Activated CD4-positive, alpha-beta memory T cell treated with anti-CD3 and anti-CD28 coated beads, Interleukin-2, amount 10 ng/mL, durations not matched to agents 7 days and 5 days (primary cell): ENCODE measurements around the gene GSK3A. TPM values are rescaled to one million over a fixed set of nuclear protein-coding genes. Genes with fewer than 3 reads are reported as not detected.
"Not testable (repeated sequence)": the region's sequence is repeated elsewhere in the genome, so short reads cannot be mapped to it uniquely, and the experiment has no call there.

ENCODE experiments used
- CTCF ChIA-PET: fragments of 350-600 bp; sonication (Branson Sonifier 250); formaldehyde crosslinking; loops from one replicate; lab custom pipeline; 2021; ENCODE audit warnings: antibody characterized with exemption, inconsistent platforms; lab: Charles Lee
- POLR2A ChIA-PET: fragments of 350-600 bp; sonication (Branson Sonifier 250); formaldehyde crosslinking; loops from one replicate; lab custom pipeline; 2021; ENCODE audit warnings: antibody characterized with exemption; lab: Charles Lee
- DNase-seq: peaks from one replicate; pipeline ENCODE4 v3.0.0-alpha.2; 2020
- H3K27ac Mint-ChIP-seq: one replicate; pipeline ENCODE4 v1.8.0; 2021; ENCODE audit warnings: mild to moderate bottlenecking, mixed read lengths
- H3K27me3 Mint-ChIP-seq: one replicate; pipeline ENCODE4 v1.8.0; 2021; ENCODE audit warnings: mixed read lengths
- H3K36me3 Mint-ChIP-seq: one replicate; pipeline ENCODE4 v1.8.0; 2021; ENCODE audit warnings: low read depth, mixed read lengths
- H3K4me1 Mint-ChIP-seq: one replicate; pipeline ENCODE4 v1.8.0; 2021; ENCODE audit warnings: mixed read lengths
- H3K4me3 Mint-ChIP-seq: one replicate; pipeline ENCODE4 v1.8.0; 2021; ENCODE audit warnings: mild to moderate bottlenecking, mixed read lengths
- H3K9me3 Mint-ChIP-seq: one replicate; pipeline ENCODE4 v1.8.0; 2021; ENCODE audit warnings: mixed read lengths
- total RNA-seq, 2 experiments: library from RNA; stranded (reverse); gene quantifications; one replicate each; pipeline ENCODE4 v1.2.3, GENCODE V29; 2021

Gene GSK3A
- total RNA-seq, 2 experiments from 2014 or later, result 48.9 to 50.7 TPM

DNA sequence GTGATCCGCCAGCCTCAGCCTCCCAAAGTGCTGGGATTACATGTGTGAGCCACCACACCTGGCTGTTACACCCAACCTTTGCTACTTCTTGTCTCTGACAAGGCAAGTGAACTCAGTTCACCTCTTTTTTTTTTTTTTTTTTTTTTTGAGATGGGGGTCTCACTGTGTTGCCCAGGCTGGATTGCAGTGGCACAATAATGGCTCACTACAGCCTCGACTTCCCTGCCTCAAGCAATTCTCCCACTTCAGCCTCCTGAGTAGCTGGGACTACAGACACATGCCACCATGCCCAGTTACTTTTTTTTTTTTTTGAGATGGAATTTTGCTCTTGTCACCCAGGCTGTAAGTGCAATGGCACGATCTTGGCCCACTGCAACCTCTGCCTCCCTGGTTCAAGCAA lies 15.4 kb upstream of the GSK3A start:
- H3K9me3 Mint-ChIP-seq, POLR2A ChIA-PET, H3K36me3 Mint-ChIP-seq, H3K27ac Mint-ChIP-seq, DNase-seq, H3K4me3 Mint-ChIP-seq: not testable (repeated sequence)
- H3K27me3 Mint-ChIP-seq, result peaks cover 16% of the 10 kb centered on the region
- CTCF ChIA-PET, result interaction anchor here (0.9 to 1.2 kb wide), 3 partner anchors 9 to 21 kb away, joined by 3 to 7 read pairs (median 5); no protein-coding TSS in a partner anchor
- peaks cover 13% of the 10 kb centered on the region for H3K4me1 Mint-ChIP-seq

DNA sequence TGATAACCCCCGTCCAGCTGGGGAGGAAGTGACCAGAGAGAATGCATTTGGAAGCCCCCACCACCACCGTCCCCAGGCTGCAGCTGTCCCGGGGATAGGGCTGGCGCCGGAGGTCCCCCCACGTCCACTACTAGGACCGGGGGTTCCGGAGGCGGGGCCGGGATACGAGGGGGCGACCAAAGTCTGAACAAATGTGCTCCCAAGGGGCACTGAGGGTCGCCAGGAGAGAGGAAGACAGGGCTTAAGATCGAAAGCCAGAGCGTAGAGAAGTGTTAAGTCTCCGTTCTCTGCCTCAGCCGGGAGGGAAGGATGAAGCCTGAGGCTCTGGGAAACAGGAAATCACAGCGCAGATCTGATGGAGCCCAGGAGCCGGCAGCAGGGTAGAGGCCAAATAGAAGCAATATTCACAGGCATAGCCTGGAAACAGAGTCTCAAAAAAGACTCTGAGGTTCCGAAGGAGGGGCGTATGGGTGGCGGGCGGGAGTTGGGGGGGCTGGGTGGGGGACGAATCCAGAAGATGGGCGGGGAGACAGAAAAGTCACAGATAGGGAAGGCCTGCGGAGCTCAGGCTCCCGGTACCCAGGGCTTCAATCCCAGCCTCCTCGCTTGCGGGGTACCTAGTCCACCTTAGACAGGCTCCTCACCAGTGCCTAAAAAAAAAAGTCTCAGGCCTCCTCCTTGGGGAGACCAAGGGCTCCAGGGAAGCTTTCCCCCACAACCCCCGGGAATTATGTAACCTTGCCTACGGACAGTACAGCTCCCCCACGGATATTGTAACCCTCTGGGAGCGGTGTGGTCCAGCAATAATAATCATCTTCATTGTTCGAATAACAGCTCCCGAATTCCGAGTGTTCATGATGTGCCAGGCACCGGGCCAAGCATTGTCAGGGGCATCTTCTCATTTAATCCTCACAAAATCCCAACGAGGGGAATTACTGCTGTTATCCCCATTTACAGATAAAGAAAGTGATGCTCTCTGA lies 13.7 kb upstream of the GSK3A start:
- no peak for DNase-seq
- H3K27me3 Mint-ChIP-seq, result peaks cover 11% of the 10 kb centered on the region
- peak overlapping the region; percentile 72 for H3K4me3 Mint-ChIP-seq
- POLR2A ChIA-PET, result interaction anchor here (0.8 to 2.2 kb wide), 8 partner anchors 9 to 24 kb away, joined by 3 to 11 read pairs (median 4); partner anchors contain the start of genes CIC and GSK3A
- peaks cover 4% of the 10 kb centered on the region for H3K36me3 Mint-ChIP-seq
- CTCF ChIA-PET, result interaction anchor here (0.9 to 1.4 kb wide), 3 partner anchors 14 to 148 kb away, joined by 3 to 10 read pairs (median 4); no protein-coding TSS in a partner anchor
- H3K9me3 Mint-ChIP-seq, result no peaks in the 10 kb centered on the region
- H3K27ac Mint-ChIP-seq, result no peak overlapping the region
- H3K4me1 Mint-ChIP-seq, result peaks cover 26% of the 10 kb centered on the region

DNA sequence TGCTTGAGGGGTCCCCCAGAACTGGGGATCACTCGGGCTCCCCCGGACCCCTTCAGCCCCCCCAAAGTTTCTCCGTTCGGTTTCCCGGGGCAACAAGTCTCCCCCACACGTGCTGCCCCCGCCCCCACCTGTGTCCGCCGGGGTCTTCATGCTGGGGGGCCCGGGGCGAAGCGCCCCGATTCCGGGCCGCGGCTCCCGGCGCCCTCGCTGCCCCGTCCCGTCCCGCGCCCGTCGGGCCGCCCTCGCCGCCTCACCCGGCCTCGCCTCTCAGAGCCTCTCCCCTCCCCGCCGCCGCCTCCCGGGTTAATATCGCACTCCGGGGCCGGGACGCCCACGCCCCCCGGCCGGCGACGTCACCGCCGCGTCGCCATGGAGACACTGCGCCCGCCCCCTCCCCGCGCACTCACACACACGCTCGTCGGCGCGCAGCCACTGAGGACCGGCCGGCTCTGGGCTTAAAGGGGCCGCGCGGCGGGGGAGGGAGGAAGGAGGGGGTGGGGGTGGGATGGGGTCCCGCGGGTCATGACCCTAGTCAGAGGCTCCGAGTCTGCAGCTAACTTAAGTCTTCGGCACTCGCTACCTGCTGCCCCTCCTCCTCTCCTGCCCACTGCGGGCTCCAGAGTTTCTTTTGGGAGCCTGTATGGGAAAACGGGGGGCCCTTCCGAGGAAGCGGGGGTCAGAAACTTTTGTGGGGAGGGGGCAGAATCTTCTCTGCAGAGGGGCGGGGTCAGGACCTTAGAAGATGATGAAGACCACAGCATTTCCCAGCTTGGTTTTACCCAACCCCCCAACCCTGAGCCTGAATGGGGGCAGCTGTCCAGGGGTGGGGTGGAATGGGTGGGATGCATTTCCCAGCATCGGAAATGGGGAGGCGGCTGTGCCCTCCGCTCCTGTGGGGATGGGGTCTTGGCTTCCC lies 12.7 kb upstream of the GSK3A start, which contains the start of gene ERF:
TSS of gene ERF (minus strand) at position 279 of the 916 bp plus-strand sequence. CDS start at position 150, 129 bp downstream.
- ChIA-PET CTCF (interaction anchor here (0.9 to 1.4 kb wide), 3 partner anchors 15 to 147 kb away, joined by 3 to 10 read pairs (median 4); no protein-coding TSS in a partner anchor), POLR2A (interaction anchor here (0.8 to 2.2 kb wide), 8 partner anchors 8 to 25 kb away, joined by 3 to 11 read pairs (median 4); partner anchors contain the start of genes CIC and GSK3A)
- peak within 1 kb of the TSS; percentile 72 for H3K4me3 Mint-ChIP-seq
- peaks cover 11% of the 10 kb centered on the region for H3K27me3 Mint-ChIP-seq
- peak within 1 kb of the TSS; percentile 79 for H3K27ac Mint-ChIP-seq
- DNase-seq, result peak; percentile 93
- no peaks in the 10 kb centered on the region for H3K9me3 Mint-ChIP-seq
- H3K36me3 Mint-ChIP-seq, result peaks cover 4% of the 10 kb centered on the region
- H3K4me1 Mint-ChIP-seq, result peaks cover 33% of the 10 kb centered on the region

DNA sequence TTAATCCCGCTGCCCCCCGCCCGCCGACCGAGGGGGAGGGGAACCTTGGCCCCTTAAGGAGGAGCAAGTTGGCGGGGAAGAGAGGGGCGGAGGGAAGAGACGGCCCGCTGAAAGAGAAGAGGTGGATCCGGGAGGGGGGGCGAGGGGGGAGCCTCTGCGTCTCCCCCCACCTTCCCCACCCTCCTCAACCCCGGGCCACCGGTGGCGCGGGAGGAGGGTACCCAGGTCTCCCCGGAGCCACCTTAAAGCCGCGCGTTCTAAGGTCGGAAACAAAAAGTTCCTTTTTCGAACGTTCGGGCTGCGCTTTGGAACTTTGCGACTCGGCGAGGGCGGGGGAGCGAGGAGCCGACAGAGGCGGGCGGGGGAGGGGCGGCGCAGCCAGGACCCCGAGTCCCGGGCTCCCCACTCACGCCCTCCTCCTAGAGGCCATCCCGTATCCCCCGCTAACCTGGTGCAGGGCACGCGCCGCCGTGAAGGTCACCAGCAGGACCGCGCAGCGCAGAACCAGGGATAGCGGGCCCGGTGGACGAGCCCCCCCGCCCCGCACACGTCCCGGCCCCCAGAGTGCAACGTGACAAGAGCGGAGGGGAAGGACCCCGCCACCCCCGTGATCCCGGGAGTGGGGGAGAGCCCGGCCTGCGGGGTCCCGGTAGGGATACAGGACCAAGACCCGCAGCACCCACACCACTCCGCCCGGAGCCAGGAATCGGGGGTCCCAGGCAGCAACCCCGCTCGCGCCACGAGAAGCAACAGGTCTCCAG lies 11.9 kb upstream of the GSK3A start:
- Mint-ChIP-seq H3K9me3 (no peaks in the 10 kb centered on the region), H3K4me1 (peaks cover 36% of the 10 kb centered on the region), H3K27ac (peak overlapping the region; percentile 71), H3K36me3 (peaks cover 4% of the 10 kb centered on the region), H3K27me3 (peaks cover 11% of the 10 kb centered on the region), H3K4me3 (peak overlapping the region; percentile 72)
- DNase-seq, result peak; percentile 78
- CTCF ChIA-PET, result interaction anchor here (1.0 kb wide), 1 partner anchor 9 kb away, joined by 3 read pairs; no protein-coding TSS in a partner anchor
- POLR2A ChIA-PET, result interaction anchor here (1.0 kb wide), 1 partner anchor 9 kb away, joined by 5 read pairs; no protein-coding TSS in a partner anchor

DNA sequence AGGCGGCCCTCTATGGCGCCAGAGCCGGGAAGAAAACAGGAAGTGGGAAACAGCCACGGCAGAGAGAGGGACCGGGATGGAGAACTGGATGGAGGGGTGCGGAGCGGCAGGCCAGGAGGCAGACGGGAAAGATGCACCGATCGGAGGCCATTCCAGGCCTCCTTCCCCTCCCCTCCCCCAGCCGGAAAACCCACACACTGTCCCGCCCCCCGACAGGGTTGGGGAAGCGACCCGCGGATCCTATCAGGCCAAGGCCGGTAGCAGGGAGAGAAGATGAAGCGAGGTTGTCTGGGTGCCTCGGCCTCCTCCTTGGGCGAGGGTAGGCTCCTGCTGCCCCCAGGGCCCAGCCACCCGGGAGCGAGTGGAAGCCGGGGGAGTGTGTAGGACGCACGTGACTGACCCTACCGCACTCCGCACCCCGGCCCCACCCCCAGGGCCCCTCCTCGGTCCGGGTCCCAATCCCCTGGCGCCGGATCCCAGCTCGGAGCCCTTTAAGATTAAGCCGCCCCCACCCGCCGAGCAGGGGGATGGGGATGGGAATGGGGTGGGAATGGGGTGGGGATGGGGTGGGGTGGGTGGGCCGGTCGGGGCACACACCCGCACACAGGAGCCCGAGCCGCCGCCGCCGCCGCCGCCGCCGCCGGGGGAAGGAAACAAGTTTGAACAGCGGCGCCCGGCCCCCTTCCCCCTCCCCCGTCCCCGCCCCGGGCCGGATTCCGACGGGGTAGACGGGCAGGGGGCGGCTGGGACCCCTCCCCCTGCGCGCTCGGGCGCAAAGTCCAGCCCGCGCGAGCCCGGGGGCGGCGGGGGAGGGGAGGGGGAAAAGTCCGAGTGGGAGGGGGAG lies 11.1 kb upstream of the GSK3A start:
- Mint-ChIP-seq H3K27me3 (peaks cover 11% of the 10 kb centered on the region), H3K27ac (peak overlapping the region; percentile 73), H3K36me3 (peaks cover 4% of the 10 kb centered on the region), H3K9me3 (no peaks in the 10 kb centered on the region), H3K4me3 (peak overlapping the region; percentile 80), H3K4me1 (peaks cover 36% of the 10 kb centered on the region)
- CTCF ChIA-PET, result interaction anchor here (1.0 kb wide), 1 partner anchor 8 kb away, joined by 3 read pairs; no protein-coding TSS in a partner anchor
- DNase-seq, result peak; percentile 74
- POLR2A ChIA-PET, result interaction anchor here (1.0 to 3.3 kb wide), 3 partner anchors 9 to 31 kb away, joined by 3 to 22 read pairs (median 5); partner anchors contain the start of gene CIC

DNA sequence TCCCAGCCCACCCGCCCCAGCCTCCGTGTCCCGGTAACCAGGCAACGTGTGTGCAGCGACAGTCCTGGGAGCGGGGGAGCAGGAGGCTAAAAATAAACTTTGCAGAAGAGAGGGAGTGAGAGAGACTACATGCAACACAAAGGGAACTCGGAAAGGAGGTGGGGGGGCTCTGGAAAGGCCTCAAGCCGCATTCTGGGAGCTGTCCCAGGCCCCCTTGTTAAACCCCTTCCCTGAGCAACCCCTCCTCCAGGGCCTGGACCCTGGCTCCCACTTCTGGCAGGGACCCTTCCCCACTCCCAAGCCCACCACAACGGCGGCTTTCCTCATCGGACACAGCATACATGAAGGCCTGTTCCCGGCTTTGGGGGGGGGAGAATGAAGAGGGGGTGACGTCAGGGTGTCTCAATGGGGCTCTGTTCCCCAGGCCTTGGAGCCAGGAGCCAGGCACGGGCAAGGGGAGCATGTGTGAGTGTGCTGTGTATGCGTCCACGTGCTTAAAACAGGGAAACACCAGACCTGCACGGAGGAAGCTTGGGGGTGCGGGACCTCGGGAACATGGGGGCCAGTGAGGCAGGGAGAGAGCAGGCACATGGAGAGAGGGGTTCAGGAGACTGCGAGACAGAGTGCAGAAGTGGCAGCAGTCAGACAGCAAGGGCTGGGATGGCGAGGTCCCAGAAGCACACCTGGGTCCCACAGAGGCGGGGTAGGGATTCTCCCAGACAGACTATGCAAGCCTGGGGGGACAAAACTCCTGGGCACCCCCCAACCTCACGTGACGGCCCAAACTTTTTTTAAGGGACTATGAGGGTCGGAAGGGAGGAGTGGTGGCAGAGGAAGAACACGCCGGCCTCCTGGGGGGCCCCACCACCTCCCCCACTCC lies 10.2 kb upstream of the GSK3A start:
- POLR2A ChIA-PET, result interaction anchor here (0.7 to 3.3 kb wide), 6 partner anchors 8 to 53 kb away, joined by 3 to 22 read pairs (median 4); partner anchors contain the start of gene CIC
- peaks cover 11% of the 10 kb centered on the region for H3K27me3 Mint-ChIP-seq

DNA sequence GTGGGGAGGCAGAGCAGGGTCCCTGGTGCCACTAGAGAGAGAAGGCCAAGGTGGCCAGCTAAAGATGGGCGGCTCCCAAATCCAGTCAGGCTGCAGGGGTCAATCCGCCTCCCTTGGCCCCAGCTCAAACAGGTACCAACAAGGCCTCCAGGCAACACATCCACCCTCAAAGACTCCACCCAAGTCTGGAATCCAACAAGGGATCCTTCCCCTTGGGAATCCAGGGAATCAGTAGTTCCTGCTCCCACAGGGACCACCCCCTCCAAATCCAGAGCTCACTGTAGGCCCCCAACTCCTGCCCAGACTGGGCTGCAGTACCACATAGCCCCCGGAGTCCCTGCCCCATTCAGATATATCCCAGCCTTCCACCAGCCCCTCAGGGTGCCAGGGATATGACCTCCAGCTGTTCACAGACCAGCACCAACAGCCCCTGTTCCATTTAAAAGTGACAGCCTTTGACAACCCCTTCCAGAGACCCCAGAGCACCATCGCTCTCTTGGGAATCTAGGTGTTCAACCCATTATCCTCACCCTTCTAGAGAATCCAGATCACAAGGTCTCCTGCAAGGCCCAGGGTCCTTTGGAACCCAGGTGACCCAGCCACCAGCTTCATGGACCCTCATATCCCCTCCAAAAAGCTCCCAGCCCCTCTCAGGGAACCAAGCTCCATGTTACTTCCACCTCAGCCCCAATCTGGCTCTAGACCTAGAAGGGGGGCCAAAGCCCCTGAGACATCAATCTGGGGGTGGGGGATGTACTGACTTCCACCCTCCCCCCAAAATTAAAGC lies 9.4 kb upstream of the GSK3A start:
- DNase-seq, result no peak
- CTCF ChIA-PET, result interaction anchor here (0.7 to 2.8 kb wide), 3 partner anchors 8 to 28 kb away, joined by 3 to 11 read pairs (median 4); no protein-coding TSS in a partner anchor
- POLR2A ChIA-PET, result interaction anchor here (0.7 to 3.3 kb wide), 7 partner anchors 8 to 52 kb away, joined by 3 to 22 read pairs (median 4); partner anchors contain the start of genes CIC and GSK3A
- H3K36me3 Mint-ChIP-seq, result peaks cover 4% of the 10 kb centered on the region
- H3K27ac Mint-ChIP-seq, result peak overlapping the region; percentile 65
- H3K27me3 Mint-ChIP-seq, result peaks cover 8% of the 10 kb centered on the region
- no peaks in the 10 kb centered on the region for H3K9me3 Mint-ChIP-seq
- H3K4me3 Mint-ChIP-seq, result peak overlapping the region; percentile 80
- peaks cover 38% of the 10 kb centered on the region for H3K4me1 Mint-ChIP-seq

More for the DNA sequence above, 10.2 kb upstream of the GSK3A start:
- peaks cover 36% of the 10 kb centered on the region for H3K4me1 Mint-ChIP-seq
- CTCF ChIA-PET, result interaction anchor here (0.9 to 2.8 kb wide), 3 partner anchors 7 to 27 kb away, joined by 3 to 11 read pairs (median 4); no protein-coding TSS in a partner anchor
- H3K27ac Mint-ChIP-seq, result peak overlapping the region; percentile 73
- no peaks in the 10 kb centered on the region for H3K9me3 Mint-ChIP-seq
- H3K36me3 Mint-ChIP-seq, result peaks cover 4% of the 10 kb centered on the region
- no peak for DNase-seq
- H3K4me3 Mint-ChIP-seq, result peak overlapping the region; percentile 80

DNA sequence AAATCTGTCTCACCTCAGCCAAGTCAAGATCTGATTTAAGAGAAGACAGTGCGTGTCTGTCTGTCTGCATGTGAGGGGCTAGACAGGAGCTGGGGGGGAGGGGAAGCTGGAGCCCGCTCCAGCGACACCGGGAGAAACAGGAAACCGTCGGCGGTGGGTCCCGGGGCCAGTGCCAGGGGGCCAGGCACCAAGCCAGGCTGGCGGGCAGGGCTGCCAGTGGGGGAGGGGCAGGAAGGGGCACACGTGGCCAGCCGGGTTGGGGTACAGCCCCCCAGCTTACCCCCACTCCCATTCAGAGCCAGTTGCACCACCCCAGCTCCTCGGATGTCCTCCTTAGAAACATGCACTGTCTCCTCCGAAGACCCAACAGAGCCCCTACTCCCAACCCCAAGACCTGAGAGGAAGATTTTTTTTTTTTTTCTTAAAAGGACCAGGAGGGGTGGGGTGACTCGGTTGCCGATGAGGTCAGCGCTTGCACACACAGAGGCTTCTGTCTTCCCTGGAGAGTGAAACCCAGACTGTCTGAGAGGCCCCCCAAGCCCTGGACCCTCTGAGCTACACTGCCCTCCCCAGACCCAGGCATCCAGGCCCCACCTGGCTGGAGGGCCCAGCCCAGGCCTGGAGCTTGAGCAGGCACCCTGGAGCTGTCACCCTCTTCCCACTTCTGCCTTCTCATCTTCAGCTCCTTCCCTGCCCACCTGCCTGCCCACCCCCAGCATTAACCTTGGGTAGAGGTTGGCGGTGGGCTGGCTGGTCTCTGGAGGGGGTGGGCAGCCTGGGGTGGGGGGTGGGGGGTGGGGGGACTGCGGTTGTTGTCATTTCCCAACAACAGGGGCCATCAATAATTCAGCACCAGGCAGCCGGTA lies 8.5 kb upstream of the GSK3A start:
- Mint-ChIP-seq H3K27ac (peak overlapping the region; percentile 44), H3K27me3 (peaks cover 2% of the 10 kb centered on the region), H3K9me3 (no peaks in the 10 kb centered on the region), H3K36me3 (peaks cover 4% of the 10 kb centered on the region), H3K4me3 (no peak overlapping the region), H3K4me1 (peaks cover 38% of the 10 kb centered on the region)
- ChIA-PET CTCF (interaction anchor here (0.7 to 2.8 kb wide), 2 partner anchors 20 to 29 kb away, joined by 3 to 11 read pairs; no protein-coding TSS in a partner anchor), POLR2A (interaction anchor here (0.7 to 3.3 kb wide), 8 partner anchors 9 to 52 kb away, joined by 3 to 22 read pairs (median 4); partner anchors contain the start of genes CIC, DEDD2 and GSK3A)
- DNase-seq, result no peak
